Frontal cortex (tissue), 4 donors: ENCODE results near the gene SLC25A38. TPM values are rescaled to one million over a fixed set of nuclear protein-coding genes. Genes with fewer than 3 reads are reported as not detected.
"Not testable (repeated sequence)": the region's sequence is repeated elsewhere in the genome, so short reads cannot be mapped to it uniquely, and the experiment has no call there.

Experiments
- DNase-seq, 2 donors: peaks; one replicate each; pipeline ENCODE4 v3.0.0; 2012; ENCODE audit warnings: low spot score in 2 of 2
- FAIRE-seq: peaks from 2 replicates; lab custom pipeline; 2012; peaks lifted over from hg19 to GRCh38; lab: Jason Lieb, UNC
- total RNA-seq: library from RNA; depleted of rRNA; stranded (reverse); fragments of >200 nt; gene quantifications from one replicate; pipeline ENCODE4 v1.2.3, GENCODE V29; 2014
- donor health status: control.
- donor health status: control.
- donor health status: control.

Gene SLC25A38
- total RNA-seq, 1 donor from 2014 or later = 14.3 TPM

DNA sequence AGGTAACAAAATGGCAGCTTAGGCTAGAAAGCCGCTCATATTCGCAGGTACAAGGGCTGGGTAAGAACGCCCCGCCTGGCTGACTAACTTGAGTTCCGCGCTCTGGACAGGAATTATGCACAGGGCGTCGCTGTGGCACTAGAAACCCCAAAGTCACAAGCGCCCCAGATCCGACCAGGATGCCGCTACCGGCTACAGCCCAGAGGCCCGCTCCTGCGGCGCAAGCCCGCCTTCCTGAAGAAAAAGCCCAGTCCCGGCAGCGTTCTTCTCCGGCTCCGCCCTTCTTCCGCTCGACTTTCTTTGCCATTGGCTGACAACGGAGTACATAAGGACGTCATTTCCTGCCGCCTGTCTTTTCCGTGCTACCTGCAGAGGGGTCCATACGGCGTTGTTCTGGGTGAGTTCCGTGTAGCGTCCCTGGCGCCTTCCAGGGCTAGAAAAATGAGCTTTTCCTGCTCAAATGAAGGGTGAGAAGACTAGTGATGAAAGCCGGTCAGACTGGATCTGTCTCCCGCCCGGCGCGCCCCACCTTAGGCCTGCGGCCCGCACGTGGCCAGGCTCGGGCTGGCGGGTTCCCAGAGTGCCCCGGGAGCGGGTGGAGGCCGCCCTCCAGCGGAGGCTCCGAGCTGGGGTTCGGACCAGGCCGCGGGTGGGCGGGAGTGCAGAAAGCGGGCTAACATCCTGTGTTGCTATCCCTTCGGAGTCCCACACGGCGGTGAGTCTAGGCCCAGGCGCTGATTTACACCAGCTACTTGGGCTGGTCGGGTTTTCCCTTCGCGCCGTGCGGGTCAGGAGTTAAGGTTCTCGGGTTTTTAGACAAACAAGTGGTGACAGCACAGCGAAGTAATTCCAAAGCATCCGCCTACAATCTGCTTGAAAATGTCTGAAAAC, 23.4 kb downstream of the SLC25A38 start, which contains the start of gene RPSA:
TSS of gene RPSA (plus strand) at position 353 of the 891 bp plus-strand sequence. CDS start 934 bp downstream, outside the sequence.
- no peak for FAIRE-seq
- DNase-seq = peak; percentile 89 to 93

DNA sequence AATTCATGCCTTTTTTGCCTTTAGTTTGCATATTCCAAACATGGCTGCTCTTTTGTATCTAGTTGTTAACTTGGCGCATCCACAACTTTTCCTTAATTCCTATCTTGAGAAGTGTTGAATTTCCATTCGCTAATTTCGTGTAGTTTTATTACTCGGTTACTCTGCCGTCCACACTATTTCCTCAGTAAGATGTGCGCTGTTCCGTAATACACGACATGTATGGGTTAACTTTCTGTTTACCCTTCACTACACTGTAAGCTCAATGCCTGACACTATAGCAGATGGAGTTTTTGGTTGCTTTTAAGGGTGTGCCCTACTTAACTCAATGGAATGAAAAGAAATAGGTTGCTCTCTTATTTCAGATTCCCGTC, 24.1 kb downstream of the SLC25A38 start:
- no peak for FAIRE-seq
- no peak for DNase-seq

DNA sequence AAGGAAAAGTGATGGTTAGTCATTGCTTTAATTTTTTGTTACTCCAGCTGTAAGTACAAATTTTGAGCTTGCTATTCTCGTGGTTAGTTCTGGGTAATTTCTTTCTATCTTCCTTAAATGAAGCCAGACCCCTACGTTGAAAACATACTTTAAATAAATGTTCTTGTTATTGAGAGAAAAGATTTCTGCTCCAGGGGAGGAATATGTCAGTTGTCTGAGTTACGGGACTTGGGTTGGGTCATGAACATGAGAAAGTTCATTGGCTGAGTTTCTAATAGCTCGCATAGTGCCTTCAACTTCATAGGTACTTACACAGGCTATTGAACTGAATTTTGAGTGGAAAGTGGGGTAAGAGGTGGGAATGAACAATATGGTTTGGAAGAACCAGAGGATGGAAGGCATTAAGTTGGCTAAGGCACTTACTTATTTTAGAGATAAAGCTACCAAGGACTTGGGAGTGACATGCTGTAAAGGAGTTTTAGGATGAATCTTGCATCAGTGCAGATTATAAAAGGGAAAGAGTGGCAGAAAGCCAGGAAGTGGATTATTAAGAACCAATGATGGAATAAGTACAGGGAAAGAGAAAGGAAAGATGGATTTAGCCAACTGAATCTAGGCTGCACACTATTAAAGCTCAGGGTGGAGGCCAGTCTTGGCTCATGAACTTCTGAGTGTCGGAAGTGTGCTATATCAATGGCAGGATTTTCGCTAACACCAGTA, 24.8 kb downstream of the SLC25A38 start:
- DNase-seq (no peak), FAIRE-seq (no peak)

DNA sequence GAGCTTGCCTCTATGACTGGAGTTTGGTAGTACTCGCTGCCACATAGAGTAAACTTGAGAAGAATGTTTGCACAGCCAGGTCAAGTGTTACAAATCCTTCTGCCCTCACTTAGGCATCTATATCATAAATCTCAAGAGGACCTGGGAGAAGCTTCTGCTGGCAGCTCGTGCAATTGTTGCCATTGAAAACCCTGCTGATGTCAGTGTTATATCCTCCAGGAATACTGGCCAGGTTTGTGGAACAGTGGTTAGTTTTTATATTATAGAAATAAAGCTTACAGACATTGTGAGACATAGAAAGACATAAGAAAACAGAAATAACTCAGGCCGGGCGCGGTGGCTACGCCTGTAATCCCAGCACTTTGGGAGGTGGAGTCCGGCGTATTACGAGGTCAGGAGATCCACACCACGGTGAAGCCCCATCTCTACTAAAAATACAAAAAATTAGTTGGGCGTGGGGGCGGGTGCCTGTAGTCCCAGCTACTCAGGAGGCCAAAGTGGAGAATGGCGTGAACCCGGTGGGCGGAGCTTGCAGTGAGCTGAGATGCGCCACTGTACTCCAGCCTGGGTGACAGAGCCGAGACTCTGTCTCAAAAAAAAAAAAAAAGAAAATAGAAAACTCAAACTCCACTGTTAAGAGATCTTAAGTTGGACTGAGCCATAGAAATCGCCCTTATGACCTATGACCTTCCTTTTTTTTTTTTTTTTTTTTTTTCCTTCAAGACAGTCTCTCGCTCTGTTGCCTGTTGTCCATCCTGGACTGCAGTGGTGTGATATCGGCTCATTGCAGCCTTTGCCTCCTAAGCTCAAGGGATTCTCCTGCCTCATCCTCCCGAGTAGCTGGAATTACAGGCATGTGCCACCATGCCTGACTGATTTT, 25.6 kb downstream of the SLC25A38 start:
- DNase-seq = no peak
- FAIRE-seq = no peak

DNA sequence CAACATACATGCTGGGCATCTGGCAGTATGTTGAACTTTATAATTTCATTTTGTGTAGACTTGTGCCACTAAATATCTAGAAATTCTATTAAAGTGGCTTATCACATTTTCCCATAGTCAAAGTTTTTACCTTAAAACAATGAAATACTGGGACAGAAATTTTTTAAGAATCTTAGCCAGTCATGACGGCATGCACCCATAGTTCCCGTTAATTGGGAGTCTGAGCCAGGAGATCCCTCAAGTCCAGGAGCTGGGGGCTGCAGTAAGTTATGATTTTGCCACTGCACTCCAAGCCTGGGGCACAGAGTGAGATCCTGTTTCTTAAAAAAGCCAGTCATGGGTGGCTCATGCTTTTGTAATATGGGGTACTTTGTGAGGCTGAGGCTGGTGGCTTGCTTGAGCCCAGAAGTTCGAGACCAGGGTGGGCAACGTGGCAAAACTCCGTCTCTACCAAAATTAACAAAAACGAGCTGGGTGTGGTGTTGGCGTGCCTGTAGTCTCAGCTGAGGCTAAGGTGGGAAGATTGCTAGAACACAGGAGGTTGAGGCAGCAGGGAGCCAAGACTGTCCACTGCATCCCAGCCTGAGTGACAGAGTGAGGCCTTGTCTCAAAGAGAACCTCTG, 26.5 kb downstream of the SLC25A38 start:
- no peak for FAIRE-seq
- DNase-seq = no peak

DNA sequence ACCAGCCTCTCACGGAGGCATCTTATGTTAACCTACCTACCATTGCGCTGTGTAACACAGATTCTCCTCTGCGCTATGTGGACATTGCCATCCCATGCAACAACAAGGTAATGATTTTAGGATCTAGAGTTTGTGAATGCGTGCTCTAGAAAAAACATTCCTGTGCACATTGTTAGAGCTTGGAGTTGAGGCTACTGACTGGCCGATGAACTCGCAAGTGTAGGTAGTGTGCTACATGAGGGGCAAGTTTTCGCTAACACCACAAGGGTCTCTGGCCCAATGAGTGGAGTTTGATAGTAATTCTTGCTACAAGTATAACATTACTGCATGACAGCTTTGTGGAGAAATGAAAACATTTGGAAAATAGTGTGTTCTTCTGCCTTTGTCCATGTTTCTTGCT, 27.7 kb downstream of the SLC25A38 start:
- DNase-seq = no peak
- no peak for FAIRE-seq

DNA sequence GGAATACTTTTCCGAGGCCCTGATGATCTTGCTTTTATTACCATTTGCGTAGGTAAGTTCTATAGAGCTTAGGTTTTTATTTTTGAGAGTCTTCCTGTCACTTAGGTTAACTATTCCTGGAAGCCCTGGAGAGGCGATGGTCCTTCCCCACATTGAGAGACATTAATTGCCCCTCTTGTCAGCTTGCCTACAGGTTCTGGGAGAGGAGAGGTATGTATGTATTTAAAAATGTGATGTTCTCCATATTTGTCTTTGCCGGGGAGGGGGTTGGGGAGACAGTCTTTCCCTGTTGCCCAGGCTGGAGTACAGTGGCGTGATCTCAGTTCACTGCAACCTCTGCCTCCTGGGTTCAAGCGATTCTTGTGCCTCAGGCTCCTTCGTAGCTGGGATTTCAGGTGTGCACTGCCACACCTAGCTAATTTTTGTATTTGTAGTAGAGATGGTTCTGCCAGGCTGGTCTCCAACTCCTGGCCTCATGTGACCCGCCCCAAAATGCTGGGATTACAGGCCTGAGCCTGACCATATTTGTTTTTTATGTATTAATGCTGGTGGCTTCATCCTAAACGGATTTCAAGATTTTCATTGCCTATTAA, 29.6 kb downstream of the SLC25A38 start:
- DNase-seq = no peak
- no peak for FAIRE-seq

DNA sequence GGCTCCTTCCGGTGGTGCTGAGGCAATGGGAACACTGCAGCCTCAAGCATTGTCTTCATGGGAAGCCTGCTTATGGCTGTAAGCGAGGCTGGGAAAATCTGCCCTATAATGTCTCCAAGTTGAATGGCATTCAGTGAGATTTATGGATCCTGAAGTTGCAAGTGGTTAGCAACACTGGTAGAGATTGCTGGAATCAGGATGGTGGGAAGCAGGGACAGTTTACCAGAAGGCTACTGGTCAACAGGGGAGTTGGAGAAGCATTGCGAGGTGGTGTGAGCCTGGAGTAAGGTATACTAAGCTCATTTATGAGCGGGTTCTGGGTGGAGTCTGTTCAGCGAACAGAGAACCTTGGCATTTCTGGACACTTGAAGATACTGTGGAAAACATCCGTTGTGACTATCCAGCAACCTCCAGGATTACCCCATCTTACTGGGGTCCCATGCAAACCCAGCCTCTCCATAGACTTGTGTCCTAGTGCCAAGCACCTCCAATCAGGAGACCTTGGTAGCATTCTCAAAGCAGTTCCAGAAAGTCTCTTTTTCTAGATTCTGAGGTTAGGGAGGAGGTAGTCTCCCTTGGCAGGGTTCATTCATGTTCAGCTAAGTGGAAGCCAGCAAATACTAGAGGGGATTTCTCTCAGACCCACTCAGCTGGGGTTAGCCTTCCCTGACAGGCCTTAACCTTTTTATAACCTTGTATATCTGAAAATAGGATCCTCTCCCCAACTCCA, 30.7 kb downstream of the SLC25A38 start:
- FAIRE-seq = no peak
- no peak for DNase-seq

DNA sequence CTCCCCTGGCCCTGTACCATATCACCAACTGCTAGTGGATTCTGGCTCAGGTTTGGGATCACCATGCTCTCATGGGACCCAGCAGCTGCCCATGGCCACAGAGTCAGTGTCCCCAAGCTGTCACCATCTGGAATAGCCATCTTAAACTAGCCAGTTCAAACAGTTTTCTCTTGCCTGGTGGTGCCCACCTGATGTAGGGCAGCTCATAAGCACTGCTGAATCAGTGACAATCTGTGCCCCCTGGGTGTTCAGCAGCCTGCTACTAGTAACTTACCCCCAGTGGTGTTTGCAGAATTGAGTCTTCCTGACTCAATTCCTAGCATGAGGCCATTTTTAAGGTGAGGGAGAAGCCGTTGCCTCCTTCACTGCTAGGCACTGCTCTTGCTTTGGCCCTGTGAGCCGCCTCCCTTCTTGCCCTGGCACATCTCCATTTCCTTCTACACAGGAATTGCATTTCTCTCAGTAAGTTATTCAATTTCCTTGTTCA, 31.3 kb downstream of the SLC25A38 start:
- no peak for FAIRE-seq
- no peak for DNase-seq

DNA sequence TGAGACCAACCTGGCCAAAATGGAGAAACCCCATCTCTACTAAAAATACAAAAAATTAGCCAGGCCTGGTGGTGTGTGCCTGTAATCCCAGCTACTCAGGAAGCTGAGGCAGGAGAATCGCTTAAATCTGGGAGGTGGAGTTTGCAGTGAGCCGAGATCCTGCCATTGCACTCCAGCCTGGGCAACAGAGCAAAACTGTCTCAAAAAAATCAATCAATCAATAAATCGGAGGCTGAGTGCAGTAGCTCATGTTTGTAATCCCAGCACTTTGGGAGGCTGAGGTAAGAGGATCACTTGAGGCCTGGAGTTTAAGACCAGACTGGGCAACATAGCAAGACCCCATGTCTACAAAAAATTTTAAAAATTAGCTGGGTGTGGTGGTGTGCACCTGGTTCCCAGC, 32.1 kb downstream of the SLC25A38 start:
- DNase-seq, FAIRE-seq: not testable (repeated sequence)

DNA sequence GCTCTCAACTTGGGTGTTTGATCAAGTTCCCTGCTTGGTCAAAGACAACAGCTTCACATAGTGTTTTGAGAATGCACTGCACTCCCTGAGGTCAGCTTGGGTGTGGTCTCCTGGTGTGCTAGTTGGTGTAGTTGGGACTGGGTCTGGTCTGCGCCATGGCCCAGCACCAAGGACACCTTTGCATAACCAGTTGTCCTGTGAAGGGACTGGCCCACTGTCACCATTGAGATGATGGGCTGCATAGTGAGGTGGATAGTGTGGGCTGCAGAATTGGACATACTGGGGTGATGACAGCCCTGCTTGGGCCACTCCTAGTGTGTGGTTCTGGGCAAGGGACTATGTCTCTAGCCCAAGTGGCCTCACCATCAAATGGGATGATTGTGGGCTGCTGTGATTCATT, 32.8 kb downstream of the SLC25A38 start:
- no peak for DNase-seq
- no peak for FAIRE-seq

DNA sequence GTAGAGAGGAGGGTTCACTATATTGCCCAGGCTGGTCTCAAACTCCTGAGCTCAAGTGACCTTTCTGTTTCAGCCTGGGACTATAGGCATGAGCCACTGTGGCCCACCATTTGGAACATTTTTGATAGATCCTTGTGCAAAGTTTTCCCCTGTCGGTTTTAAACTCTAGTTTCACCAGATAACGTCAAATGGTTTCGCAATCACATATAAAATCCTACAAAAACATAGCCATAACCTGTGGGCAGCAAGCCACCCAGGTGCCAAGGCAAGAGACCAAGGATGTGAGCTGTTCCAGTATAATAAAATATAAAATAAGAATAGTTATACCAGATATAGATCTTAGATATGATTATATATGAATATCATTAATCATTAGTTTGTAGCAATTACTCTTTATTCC, 33.8 kb downstream of the SLC25A38 start:
- FAIRE-seq, DNase-seq: not testable (repeated sequence)

DNA sequence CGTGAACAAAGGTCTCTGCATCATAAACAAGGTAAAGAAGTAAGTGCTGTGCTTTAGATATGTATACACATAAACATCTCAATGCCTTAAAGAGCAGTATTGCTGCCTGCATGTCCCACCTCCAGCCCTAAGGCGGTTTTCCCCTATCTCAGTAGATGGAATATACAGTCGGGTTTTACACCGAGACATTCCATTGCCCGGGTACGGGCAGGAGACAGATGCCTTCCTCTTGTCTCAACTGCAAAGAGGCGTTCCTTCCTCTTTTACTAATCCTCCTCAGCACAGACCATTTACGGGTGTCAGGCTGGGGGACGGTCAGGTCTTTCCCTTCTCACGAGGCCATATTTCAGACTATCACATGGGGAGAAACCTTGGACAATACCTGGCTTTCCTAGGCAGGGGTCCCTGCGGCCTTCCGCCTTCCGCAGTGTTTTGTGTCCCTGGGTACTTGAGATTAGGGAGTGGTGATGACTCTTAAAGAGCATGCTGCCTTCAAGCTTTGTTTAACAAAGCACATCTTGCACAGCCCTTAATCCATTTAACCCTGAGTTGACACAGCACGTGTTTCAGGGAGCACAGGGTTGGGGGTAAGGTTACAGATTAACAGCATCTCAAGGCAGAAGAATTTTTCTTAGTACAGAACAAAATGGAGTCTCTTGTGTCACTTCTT, 35.5 kb downstream of the SLC25A38 start:
- not testable (repeated sequence) for DNase-seq, FAIRE-seq

DNA sequence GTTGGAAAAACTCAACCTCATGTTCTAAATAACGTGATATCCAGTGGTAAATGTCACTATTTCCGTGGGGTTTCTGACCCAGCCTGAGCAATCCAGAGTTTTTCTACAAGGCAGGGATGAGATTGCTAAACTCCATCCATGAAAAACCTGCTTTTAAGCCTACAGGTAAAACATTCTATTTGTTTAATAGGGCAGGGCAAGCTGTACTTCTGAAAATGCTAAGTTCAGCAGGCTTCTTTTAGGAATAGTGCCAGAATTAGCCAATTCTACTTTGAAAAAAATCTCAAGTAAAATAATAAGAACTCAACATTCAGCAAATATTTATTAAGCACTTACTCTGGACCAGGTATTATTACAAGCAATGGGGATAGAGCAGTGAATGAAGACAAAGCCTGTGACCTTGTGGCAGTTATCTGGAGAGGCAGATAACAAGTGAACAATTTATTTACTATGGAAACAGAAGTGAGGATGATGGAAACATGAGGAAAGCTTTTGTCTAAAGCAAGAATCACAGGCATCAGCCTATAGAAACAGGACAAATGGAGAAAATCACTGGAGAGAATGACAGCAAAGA, 36.7 kb downstream of the SLC25A38 start:
- DNase-seq (no peak), FAIRE-seq (no peak)

DNA sequence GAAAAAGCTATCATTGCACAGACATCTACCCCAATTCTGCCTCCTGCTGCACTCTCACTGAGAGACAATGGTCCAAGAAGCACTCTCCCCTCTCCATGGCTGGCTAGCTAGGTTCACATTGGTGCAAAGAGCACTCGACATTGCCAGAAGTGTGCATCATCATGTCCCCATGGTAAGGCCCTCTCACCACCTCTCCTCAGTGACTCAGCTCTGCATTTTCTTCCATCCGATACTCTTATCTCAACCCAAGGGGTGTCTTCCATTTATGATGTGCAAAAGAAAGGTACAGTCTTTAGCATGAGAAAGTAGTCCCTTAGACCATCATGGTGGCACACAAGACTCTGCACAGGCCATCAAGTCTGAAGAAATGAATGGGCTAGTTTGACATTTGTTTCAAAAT, 37.4 kb downstream of the SLC25A38 start:
- DNase-seq (no peak), FAIRE-seq (no peak)

DNA sequence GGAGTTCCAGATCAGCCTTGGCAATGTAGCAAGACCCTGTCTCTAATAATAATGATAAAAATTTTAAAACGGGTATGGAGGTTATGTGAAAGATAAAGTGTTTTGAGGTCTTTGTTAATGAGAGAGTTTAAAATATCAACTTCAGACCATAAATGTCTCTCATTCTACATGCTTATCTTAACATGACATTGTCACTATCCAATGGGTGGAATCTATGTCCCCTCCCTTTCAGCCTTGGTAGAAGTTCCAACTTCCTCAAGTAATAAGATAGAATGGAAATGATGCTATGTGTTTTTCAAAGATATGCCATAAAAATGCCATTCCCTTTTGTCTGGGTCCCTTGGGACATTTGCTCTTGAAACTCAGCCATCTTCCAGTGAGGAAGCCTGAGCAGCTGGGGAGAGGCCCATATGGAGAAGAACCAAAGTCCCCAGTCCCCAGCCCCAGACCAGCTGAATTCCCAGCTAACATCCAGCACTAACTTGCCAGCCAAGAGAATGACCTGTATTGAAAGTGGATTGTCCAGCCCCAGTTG, 40.3 kb downstream of the SLC25A38 start:
- FAIRE-seq (no peak), DNase-seq (no peak)

DNA sequence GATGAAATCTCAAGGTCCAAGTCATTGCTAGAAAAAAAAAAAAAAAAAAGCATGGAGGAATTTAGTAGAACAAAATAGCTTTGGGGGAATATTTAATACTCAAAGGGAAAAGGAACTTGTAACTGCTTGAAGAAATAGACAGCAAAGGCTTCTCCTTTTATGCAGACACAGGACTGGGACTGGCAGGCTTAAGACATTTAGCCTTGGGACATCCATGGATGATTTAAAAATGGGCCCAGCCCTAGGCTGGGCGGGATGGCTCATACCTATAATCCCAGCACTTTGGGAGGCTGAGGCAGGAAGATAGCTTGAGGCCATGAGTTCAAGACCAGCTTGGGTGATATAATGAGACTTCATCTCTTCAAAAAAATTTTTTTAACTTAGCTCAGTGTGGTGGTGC, 43.1 kb downstream of the SLC25A38 start:
- FAIRE-seq (no peak), DNase-seq (no peak)
